HEK293T (cell line): ENCODE results near the gene UBXN11.

Source experiments
- CTCF ChIA-PET: fragments of 350-600 bp; formaldehyde crosslinking; extraction: SDS; loops from one replicate; lab custom pipeline; 2021; ENCODE audit warnings: antibody characterized with exemption, inconsistent platforms; lab: Yijun Ruan, JAX
- POLR2A ChIA-PET: fragments of 350-600 bp; formaldehyde crosslinking; extraction: SDS; loops from one replicate; lab custom pipeline; 2020; ENCODE audit warnings: antibody characterized with exemption, inconsistent platforms; lab: Yijun Ruan, JAX
- DNase-seq: peaks from one replicate; pipeline ENCODE4 v3.0.0; 2012; ENCODE audit warnings: mixed read lengths; ENCODE audit errors: extremely low spot score
- ARNT ChIP-seq: fragments of 450-650 bp; IDR thresholded peaks from 2 replicates; pipeline ENCODE4 v1.6.1; 2017; ENCODE audit warnings: mild to moderate bottlenecking
- BHLHE40 ChIP-seq: fragments of 450-650 bp; IDR thresholded peaks from 2 replicates; pipeline ENCODE4 v1.6.1; 2016; ENCODE audit warnings: mild to moderate bottlenecking, moderate library complexity, borderline replicate concordance
- CTBP1 ChIP-seq: fragments of 450-650 bp; IDR thresholded peaks from 2 replicates; pipeline ENCODE4 v1.6.1; 2016; ENCODE audit warnings: borderline replicate concordance
- ELF4 ChIP-seq: fragments of 450-650 bp; IDR thresholded peaks from 2 replicates; pipeline ENCODE4 v1.6.1; 2017; ENCODE audit warnings: antibody characterized with exemption
- FOXA1 ChIP-seq: fragments of 450-650 bp; IDR thresholded peaks from 2 replicates; pipeline ENCODE4 v1.6.1; 2016; ENCODE audit warnings: mild to moderate bottlenecking
- FOXK2 ChIP-seq: fragments of 450-650 bp; IDR thresholded peaks from 2 replicates; pipeline ENCODE4 v1.6.1; 2016; ENCODE audit warnings: mild to moderate bottlenecking
- FOXM1 ChIP-seq: fragments of 450-650 bp; IDR thresholded peaks from 2 replicates; pipeline ENCODE4 v1.6.1; 2017; ENCODE audit warnings: mild to moderate bottlenecking, borderline replicate concordance
- HDGF ChIP-seq: fragments of 450-650 bp; IDR thresholded peaks from 2 replicates; pipeline ENCODE4 v1.6.1; 2017; ENCODE audit warnings: antibody characterized with exemption, borderline replicate concordance
- L3MBTL2 ChIP-seq: fragments of 450-650 bp; conservative IDR thresholded peaks from 2 replicates; pipeline ENCODE4 v1.6.1; 2016; ENCODE audit warnings: mild to moderate bottlenecking
- LEF1 ChIP-seq: fragments of 450-650 bp; IDR thresholded peaks from 2 replicates; pipeline ENCODE4 v1.6.1; 2017; ENCODE audit warnings: mild to moderate bottlenecking, borderline replicate concordance
- NFRKB ChIP-seq: fragments of 450-650 bp; IDR thresholded peaks from 2 replicates; pipeline ENCODE4 v1.6.1; 2016; ENCODE audit warnings: mild to moderate bottlenecking, moderate library complexity
- PKNOX1 ChIP-seq: fragments of 450-650 bp; IDR thresholded peaks from 2 replicates; pipeline ENCODE4 v1.6.1; 2016
- SP1 ChIP-seq: fragments of 450-650 bp; IDR thresholded peaks from 2 replicates; pipeline ENCODE4 v1.6.1; 2017
- SUZ12 ChIP-seq: fragments of 450-650 bp; IDR thresholded peaks from 2 replicates; pipeline ENCODE4 v1.6.1; 2016; ENCODE audit warnings: mild to moderate bottlenecking
- TARDBP ChIP-seq: fragments of 450-650 bp; IDR thresholded peaks from 2 replicates; pipeline ENCODE4 v1.6.1; 2016
- ZNF384 ChIP-seq: fragments of 450-650 bp; IDR thresholded peaks from 2 replicates; pipeline ENCODE4 v1.6.1; 2016

The UBXN11 gene

GRCh38 chr1:26349877-26350244 is 43.4 kb upstream of the UBXN11 start:
- DNase-seq, result no peak
- TF ChIP-seq BHLHE40, result no peak
- no peak for TF ChIP-seq SUZ12
- no peak for TF ChIP-seq CTBP1
- no peak for TF ChIP-seq LEF1
- TF ChIP-seq ELF4, result no peak
- TF ChIP-seq ARNT, result no peak
- TF ChIP-seq PKNOX1, result no peak
- no peak for TF ChIP-seq HDGF
- ChIA-PET POLR2A (no interaction called here), CTCF (interaction anchor here (0.7 kb wide), 1 partner anchor 108 kb away, joined by 9 read pairs; no protein-coding TSS in a partner anchor)

- no peak for TF ChIP-seq L3MBTL2
- TF ChIP-seq BHLHE40, result no peak
- no peak for TF ChIP-seq FOXK2
- TF ChIP-seq SUZ12, result no peak
- TF ChIP-seq ZNF384, result no peak
- no peak for TF ChIP-seq TARDBP
- no peak for TF ChIP-seq FOXA1
- TF ChIP-seq ELF4, result no peak
- TF ChIP-seq HDGF, result no peak
- no peak for TF ChIP-seq NFRKB
- no peak for TF ChIP-seq ARNT
- TF ChIP-seq FOXM1, result no peak
- TF ChIP-seq PKNOX1, result no peak
- no peak for TF ChIP-seq SP1
- CTCF ChIA-PET, result interaction anchor here (0.7 kb wide), 1 partner anchor 107 kb away, joined by 9 read pairs; no protein-coding TSS in a partner anchor
- DNase-seq, result no peak
- POLR2A ChIA-PET, result no interaction called here
Measured at GRCh38 chr1:26349188-26349876, 42.9 kb upstream of the UBXN11 start.

DNA sequence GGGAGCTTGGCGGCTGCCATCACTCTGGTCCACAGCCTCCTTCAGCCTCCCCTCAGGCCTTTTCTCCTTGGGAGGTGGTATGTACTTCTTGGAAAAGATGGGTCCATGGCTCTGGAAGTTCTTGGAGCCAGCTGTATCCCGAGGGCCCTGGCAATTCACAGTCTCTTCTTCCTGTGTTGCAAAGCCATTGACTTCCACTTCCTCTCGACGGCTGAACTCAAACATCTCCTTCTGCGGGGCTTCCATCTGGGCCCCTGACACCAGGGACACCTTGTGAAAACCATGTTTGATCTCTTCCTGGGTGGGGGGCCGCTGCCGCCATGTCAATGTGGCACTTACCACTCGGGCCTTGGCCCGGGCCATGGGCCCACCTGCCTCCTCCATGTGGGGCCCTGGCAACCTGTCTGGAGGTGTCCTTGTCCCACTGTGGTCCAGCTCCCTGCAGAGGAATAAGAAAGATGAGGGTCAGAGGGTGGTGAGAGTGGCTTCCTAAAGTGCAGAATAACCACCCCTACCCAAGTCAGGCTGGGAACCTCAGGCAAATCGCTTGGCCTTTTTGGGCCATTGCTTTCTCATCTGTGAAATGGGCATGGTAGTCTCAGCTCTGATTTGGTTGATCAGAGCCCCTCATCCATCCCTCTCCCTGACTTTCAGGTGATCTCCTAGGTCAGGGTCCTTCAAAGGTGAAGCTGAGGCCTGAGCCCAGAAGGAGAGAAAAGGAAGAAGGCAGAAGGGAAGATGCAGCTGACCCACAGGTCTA is 40.0 kb upstream of the UBXN11 start:
- ChIA-PET CTCF (no interaction called here), POLR2A (interaction anchor here (0.5 to 1.9 kb wide), 4 partner anchors 10 to 86 kb away, joined by 3 to 4 read pairs (median 3); partner anchors contain the start of gene DHDDS)
- DNase-seq, result no peak
- TF ChIP-seq PKNOX1, result no peak
- TF ChIP-seq LEF1, result no peak
- TF ChIP-seq BHLHE40, result no peak
- TF ChIP-seq L3MBTL2, result no peak

DNA sequence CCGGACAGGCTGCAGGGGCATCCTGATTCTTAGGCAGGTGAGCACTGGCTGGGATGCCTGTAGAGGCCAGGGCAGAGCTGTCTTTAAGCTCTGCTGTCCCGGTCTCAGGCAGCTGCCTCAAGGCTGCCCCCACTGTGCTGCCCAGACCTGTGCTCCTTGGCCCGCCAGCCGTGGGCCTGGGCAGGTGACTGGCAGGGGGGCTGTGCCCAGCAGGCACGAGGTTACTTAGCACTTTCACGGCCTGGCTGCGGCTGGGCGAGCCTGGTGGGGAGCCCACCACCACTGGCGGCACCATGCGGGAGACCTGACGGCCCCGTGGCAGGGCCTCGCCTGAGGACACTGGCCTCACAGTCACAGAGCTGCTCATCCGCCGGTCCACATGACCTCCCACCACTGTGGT is 39.3 kb upstream of the UBXN11 start:
- ChIA-PET POLR2A (interaction anchor here (1.0 to 1.9 kb wide), 2 partner anchors 17 to 87 kb away, joined by 3 to 4 read pairs; partner anchors contain the start of gene DHDDS), CTCF (no interaction called here)
- TF ChIP-seq PKNOX1, result no peak
- TF ChIP-seq SUZ12, result no peak
- no peak for TF ChIP-seq LEF1
- no peak for TF ChIP-seq FOXK2
- no peak for TF ChIP-seq FOXA1
- no peak for TF ChIP-seq CTBP1
- DNase-seq, result no peak

DNA sequence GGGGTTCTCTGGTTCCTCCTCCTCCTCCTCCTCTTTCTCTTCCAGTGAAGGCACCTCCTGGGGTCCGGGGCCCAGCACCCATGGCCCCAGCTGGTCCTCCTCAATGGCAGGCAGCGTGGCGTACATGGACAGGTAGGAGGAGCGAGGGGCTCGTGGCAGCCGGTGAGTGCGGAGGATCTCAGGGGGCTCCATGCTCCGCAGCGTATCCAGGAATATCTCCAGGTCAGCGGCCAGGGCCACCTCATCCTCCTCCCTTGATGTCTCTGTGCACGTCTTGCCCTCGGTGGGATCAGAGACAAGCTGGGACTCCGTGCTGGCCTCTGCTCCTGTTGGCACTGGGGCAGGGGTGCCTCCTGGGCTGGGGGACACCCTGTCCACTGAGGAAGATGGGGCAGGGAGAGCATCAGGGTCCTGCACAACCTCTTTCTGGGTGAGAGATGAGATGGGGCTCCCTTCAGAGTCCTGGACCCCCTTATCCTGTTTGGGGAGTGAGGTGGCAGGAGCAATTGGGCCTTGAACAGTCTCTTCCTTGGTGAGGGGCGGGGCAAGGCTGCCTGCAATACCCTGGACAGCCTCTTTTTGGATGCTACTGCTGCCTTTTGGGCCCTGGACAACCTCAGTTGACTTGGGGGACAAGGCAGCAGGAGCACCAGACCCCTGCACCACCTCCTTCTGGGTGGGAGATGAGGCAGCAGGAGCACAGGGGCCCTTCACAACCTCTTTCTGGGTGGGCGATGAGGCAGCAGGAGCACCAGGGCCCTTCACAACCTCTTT is 37.9 kb upstream of the UBXN11 start:
- no peak for DNase-seq
- ChIA-PET POLR2A (no interaction called here), CTCF (no interaction called here)
- TF ChIP-seq BHLHE40 (no peak), ZNF384 (no peak), LEF1 (no peak), ARNT (no peak), CTBP1 (no peak), ELF4 (no peak), PKNOX1 (no peak), TARDBP (no peak), NFRKB (no peak), SUZ12 (no peak), FOXA1 (no peak), L3MBTL2 (no peak), HDGF (no peak), FOXM1 (no peak), FOXK2 (no peak), SP1 (no peak)
